BE2C (cell line): ENCODE measurements around the gene STAC2.
A peak's percentile ranks its signal among the peaks of the same experiment; 100 is the strongest.

Experiments used
- DNase-seq: peaks from one replicate; pipeline ENCODE4 v3.0.0-alpha.2; 2020
- H3K27me3 ChIP-seq: fragments of 250-450 bp; sonication (Bioruptor Pico); 2 replicates; pipeline ENCODE4 v1.5.1; 2020; ENCODE audit warnings: mild to moderate bottlenecking
- H3K36me3 ChIP-seq: fragments of 250-450 bp; sonication (Bioruptor Pico); 2 replicates; pipeline ENCODE4 v1.5.1; 2020; ENCODE audit warnings: mild to moderate bottlenecking
- H3K4me1 ChIP-seq: fragments of 250-450 bp; sonication (Bioruptor Pico); 2 replicates; pipeline ENCODE4 v1.5.1; 2020
- H3K4me3 ChIP-seq: 2 replicates; pipeline ENCODE4 v1.5.1; 2011; ENCODE audit warnings: low read depth, low read length
- H3K9me3 ChIP-seq: fragments of 250-450 bp; sonication (Bioruptor Pico); 2 replicates; pipeline ENCODE4 v1.5.1; 2020
- TF ChIP-seq, protein P1 (sequence below): IDR thresholded peaks from 2 replicates; pipeline ENCODE4 v1.5.1; 2012; ENCODE audit warnings: mild to moderate bottlenecking, low read depth, low read length

The STAC2 gene

GRCh38 chr17:39166437-39167335, 59.1 kb downstream of the STAC2 start:
- H3K4me3 ChIP-seq = no peak overlapping the region

DNA sequence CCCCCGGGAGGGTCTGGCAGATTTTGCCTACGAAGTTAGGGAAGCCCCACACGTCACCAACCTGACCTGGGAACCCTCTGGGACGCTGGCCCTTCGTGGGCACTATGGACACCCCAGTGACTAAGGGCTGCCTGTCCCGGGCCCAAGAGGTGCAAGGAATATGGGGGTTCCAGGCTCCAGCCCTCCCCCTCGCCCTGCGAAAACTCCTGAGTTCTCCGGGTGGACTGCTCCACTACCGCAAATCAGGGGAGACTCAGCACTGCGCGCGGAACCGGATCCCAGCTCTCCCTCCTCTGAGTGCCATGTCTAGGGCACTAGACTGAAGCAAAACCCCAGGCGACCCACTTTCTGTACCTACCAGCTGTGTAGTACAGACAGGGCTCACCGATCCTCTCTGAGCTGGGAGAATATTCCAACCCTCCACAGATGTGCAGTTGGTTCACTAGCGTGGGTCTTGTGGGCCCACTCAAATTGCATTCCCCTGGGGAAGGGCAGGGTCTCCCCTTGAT, 59.9 kb downstream of the STAC2 start, which contains the start of gene ARL5C:
ARL5C (minus strand) TSS at position 321 of the 509 bp plus-strand sequence. CDS start 401 bp downstream, outside the sequence.
- Histone ChIP-seq H3K4me3 (peak within 1 kb of the TSS; percentile 73), H3K9me3 (no peaks in the 10 kb centered on the region), H3K36me3 (no peaks in the 10 kb centered on the region), H3K4me1 (no peaks in the 10 kb centered on the region), H3K27me3 (no peaks in the 10 kb centered on the region)
- DNase-seq = no peak
- TF ChIP-seq, protein P1, sequence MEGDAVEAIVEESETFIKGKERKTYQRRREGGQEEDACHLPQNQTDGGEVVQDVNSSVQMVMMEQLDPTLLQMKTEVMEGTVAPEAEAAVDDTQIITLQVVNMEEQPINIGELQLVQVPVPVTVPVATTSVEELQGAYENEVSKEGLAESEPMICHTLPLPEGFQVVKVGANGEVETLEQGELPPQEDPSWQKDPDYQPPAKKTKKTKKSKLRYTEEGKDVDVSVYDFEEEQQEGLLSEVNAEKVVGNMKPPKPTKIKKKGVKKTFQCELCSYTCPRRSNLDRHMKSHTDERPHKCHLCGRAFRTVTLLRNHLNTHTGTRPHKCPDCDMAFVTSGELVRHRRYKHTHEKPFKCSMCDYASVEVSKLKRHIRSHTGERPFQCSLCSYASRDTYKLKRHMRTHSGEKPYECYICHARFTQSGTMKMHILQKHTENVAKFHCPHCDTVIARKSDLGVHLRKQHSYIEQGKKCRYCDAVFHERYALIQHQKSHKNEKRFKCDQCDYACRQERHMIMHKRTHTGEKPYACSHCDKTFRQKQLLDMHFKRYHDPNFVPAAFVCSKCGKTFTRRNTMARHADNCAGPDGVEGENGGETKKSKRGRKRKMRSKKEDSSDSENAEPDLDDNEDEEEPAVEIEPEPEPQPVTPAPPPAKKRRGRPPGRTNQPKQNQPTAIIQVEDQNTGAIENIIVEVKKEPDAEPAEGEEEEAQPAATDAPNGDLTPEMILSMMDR = no peak

More at GRCh38 chr17:39166437-39167335, 59.1 kb downstream of the STAC2 start:
- no peaks in the 10 kb centered on the region for H3K36me3 ChIP-seq
- H3K4me1 ChIP-seq = no peaks in the 10 kb centered on the region
- no peaks in the 10 kb centered on the region for H3K9me3 ChIP-seq
- no peaks in the 10 kb centered on the region for H3K27me3 ChIP-seq
- TF ChIP-seq, protein P1 = no peak
- no peak for DNase-seq

DNA sequence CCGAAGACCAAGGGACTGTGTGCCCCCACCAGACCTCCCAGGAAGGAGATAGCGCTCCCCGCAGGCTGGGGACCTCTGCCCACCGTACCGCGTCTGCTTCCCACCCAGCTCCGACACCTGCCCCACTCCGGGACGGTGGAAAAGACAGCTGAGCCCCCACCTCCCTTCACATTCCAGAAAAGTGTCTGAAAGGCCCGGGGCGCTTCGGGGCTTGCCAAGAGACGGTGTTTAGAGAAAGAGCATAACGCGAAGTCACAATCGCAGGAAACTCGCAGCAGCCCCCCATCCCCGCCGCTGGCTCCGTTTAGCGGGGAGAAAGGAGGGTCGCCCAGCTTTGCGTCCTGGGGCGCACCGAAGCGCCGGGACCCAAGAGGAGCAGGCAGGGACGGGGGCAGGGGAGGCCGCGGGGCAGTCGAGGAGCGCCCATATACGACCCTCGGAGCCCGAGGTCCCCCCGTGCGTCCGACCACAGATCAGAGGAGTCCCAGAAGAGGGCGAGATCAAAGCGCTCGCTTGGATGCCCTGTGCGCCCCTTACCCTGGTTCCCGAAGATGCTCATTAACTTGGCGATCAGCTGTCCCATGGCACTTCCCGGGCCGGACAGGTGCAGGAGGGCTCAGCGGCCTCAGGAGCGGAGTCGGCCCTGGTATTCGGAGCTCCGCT, 60.4 kb downstream of the STAC2 start:
- no peak for DNase-seq
- H3K4me1 ChIP-seq = no peaks in the 10 kb centered on the region
- peak overlapping the region; percentile 73 for H3K4me3 ChIP-seq
- H3K36me3 ChIP-seq = no peaks in the 10 kb centered on the region
- H3K9me3 ChIP-seq = no peaks in the 10 kb centered on the region
- TF ChIP-seq, protein P1 = no peak
- H3K27me3 ChIP-seq = no peaks in the 10 kb centered on the region

DNA sequence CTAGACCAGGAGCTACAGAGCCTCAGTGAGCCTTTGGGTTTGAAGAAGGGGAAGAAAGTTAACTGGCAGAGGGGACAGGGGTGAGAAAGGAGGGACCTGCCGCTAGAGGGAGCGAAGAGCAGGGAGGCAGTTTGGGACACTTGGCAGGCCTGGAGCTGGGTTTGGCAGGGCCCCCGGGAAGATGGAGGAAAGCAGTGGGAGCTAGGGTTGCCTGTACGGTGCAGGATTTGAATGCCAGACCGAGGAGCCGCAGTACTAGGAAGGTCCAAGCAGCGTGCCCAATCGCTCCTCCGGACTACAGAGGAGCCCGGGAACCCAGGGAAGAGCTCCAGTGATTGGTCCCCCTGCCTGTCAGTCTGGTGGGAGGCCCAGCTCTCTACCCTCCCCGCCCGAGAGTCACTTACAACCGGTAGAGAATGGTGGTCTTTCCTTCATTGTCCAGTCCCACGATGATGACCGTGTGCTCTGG, 61.0 kb downstream of the STAC2 start:
- TF ChIP-seq, protein P1 = peak; percentile 94
- no peaks in the 10 kb centered on the region for H3K4me1 ChIP-seq
- H3K4me3 ChIP-seq = peak overlapping the region; percentile 73
- H3K27me3 ChIP-seq = no peaks in the 10 kb centered on the region
- DNase-seq = peak; percentile 87
- no peaks in the 10 kb centered on the region for H3K9me3 ChIP-seq
- H3K36me3 ChIP-seq = no peaks in the 10 kb centered on the region

DNA sequence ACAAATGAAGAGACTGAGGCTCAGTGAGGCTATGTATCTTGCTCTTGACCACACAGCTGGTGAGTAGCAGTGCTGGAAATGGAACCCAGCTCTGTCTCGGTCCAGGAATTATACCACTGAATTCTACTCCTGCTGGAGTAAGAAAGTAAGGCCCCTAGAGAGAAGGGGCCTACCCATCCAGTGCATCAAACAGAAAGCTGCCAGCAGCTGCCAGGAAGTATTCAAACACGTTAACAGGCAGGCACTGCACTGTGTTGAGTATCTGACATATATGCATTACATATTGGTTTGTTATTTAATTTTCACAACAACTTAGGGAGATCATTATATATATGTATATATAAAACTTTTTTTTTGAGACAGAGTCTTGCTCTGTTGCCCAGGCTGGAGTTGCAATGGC, 63.8 kb downstream of the STAC2 start:
- no peak for DNase-seq
- H3K4me1 ChIP-seq = no peaks in the 10 kb centered on the region
- H3K36me3 ChIP-seq = no peaks in the 10 kb centered on the region
- H3K4me3 ChIP-seq = no peak overlapping the region
- H3K9me3 ChIP-seq = no peaks in the 10 kb centered on the region
- TF ChIP-seq, protein P1 = no peak
- no peaks in the 10 kb centered on the region for H3K27me3 ChIP-seq
